ENCODE measurements around the gene EML4.
"Not testable (repeated sequence)": the region's sequence is repeated elsewhere in the genome, so short reads cannot be mapped to it uniquely, and the experiment has no call there.

EML4 gene

DNA sequence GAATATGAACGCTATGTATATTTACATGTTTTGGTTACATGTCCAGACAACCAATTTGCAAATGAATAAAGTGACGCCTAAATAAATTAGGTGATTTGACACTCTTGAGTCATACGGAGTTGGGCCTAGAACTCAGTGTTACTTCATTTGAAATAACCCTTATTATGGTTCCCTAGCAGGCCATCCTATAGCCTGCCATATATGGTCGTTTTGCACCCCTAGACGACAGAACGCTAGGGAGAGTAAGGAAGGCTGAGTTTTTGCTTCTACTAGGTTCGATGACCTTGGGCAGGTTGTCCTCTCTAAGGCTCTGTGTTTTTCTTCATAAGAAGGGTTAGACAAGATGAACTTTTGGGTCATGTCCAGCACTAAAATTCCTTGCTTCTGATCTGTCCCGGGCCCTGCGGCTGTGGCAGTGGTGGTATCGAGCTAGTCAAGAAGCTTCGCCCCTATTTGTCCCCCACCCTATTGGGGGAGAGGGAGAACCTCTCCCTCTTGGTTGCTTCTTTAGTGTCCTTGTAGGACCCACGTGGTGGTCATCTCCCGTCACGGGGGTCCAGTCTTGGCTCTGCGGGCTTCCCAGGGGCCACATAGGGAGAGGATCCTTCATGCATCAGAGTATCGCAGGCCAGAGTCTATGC, 574 bp upstream of the EML4 start:
- peak overlapping the region; percentile 28 for H3K4me3 ChIP-seq (ENCODE audit: low read depth, low read length)
- no peak for DNase-seq (ENCODE audit: low read depth)

DNA sequence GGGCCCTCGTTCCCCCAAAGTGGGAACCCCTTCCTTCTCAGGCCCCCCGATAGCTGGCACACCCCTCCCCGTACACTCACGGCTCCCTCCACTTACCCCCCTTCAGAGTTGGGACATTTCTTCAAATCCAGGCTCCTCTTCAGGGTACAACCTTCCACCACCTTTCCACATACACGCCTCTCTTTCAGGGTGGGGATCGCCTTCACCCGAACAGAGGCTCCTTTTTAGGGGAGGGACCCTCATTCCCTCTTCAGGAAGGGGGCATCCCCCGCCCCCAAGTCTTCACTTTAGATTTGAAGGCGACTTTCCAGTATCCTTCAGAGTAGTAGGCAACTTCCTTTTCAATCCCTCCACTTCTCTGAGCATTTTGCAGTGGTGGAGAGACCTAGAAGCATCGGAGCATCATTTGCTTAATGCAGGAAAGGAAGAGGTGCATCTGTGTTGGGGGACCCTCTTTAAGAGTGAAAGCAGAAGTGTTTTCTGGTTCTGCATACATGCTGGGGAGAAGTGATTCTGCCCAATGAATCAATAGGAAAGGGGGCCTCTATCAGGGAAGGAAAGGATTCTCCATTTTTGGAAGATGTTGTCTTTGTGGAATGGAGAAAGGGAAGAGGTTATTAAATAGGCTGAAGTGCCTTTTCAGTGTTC, 845 bp downstream of the EML4 start:
- DNase-seq (ENCODE audit: low read depth) = no peak
- H3K4me3 ChIP-seq (ENCODE audit: low read depth, low read length) = peak overlapping the region; percentile 66

DNA sequence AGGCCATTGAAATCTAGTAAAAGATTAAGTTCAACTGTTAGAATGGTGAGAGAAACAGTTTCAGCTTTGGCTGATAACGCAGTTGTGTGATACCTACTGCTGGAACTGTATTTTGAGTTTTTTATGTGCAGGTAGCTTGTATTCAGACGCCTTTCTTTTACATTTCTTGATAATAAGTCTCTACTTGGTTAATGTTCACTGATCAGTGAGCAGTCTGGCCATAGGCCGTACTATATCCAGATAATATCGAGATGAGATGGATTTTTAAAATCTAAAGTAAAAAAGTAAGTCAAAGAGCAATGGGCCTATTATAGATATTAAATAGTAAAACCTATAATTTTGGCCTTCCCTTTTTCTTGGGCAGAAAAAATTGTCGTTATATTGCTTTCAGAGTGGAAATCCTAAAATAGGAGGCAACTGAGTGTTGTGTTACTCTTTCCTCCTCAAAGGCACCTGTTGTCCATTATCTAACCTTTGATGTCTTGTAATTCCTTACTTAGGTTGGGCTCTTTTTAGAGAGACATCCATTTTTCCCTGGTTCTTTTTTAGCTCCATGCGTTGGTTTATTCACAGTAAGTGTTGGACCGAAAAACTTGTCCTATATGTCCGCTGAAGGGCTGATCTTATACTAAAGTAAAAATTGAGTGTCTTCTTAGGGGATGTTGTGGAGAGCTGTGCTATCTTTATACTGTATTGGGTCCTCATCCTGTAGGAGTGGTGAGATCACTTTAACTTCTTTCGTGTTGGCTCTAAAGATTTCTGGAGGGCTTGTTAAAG, 1.7 kb downstream of the EML4 start:
- DNase-seq (ENCODE audit: low read depth) = no peak
- peak overlapping the region; percentile 66 for H3K4me3 ChIP-seq (ENCODE audit: low read depth, low read length)

DNA sequence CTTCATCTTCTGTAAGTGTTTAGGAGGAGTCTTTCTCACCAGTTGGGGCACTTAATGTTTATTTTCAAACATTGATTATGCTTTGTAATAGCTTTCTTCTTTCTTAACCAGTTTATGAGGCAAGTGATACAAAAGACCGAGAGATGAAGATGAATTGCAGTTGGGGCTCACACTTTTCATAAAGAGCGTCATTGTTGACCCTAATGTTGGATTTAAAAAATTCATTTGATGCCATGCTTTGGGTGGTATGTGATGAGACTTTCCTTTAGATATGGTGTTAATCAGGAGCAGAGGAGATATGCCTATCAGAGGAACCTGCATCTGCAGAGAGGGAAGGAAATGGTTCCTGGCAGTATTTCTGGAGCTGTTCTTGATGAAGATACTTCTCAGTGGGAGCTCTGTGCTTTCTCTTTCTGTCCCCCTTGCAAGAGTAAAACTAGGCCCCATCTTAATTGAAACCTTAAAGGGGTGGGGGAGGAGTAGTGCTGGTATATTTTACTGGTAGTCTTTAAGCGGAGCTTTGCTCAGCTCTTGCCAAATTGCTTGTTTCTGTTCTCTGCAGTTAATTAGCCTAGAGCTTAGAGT, 2.3 kb downstream of the EML4 start:
- H3K4me3 ChIP-seq (ENCODE audit: low read depth, low read length) = peak overlapping the region; percentile 66
- DNase-seq (ENCODE audit: low read depth) = no peak

DNA sequence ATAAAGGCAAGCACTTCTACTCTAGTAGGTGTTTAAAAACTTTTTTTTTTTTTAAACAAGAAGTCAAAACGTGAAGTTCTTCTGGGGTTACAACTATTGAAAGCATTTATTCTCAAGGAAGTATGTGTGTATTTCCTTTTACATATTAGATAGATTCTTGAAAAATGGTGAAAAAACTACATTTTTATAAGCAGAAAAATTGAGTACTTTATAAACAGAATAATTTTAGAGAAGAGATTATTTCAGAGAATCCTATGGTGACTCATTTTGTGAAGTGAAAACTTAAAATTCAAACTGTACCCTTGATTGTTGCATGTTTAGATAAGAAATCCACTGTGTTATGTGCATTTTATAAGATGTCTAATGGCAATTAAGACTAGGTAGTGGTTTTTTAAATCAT, 2.9 kb downstream of the EML4 start:
- H3K4me3 ChIP-seq (ENCODE audit: low read depth, low read length) = peak overlapping the region; percentile 66
- no peak for DNase-seq (ENCODE audit: low read depth)

DNA sequence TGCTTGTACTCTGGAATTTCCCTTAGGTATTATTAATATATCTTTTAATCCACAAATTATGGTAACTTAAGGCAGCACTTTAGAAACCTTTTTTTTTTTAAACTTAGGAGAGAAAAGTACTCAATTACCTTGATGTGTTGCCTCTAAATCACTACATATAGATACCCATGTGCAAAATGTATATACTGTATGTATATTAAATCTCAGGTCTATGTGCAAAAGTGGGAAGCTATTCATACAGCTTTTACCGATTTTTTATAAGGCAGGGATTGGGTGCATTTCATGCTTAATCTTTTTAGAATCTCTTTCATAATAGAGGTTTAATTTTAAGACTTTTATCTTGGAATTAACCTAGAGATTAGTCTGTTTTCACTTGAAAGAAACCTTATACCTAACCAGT, 3.4 kb downstream of the EML4 start:
- no peak for DNase-seq (ENCODE audit: low read depth)
- no peak overlapping the region for H3K4me3 ChIP-seq (ENCODE audit: low read depth, low read length)

DNA sequence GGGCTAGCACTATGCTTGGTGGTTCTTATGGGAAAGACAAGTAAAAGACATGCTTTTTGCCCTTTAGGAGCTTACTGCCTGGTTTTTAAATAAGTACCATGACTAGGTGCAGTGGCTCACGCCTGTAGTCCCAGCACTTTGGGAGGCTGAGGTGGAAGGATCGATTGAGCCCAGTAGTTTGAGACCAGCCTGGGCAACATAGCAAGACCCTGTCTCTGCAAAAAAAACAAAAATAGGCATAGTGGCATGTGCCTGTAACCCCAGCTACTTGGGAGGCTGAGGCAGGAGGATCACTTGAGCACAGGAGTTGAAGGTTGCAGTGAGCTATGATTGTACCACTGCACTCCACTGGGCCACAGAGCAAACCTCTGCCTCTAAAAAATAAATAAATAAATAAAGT, 4.3 kb downstream of the EML4 start:
- not testable (repeated sequence) for H3K4me3 ChIP-seq (ENCODE audit: low read depth, low read length); DNase-seq (ENCODE audit: low read depth)

DNA sequence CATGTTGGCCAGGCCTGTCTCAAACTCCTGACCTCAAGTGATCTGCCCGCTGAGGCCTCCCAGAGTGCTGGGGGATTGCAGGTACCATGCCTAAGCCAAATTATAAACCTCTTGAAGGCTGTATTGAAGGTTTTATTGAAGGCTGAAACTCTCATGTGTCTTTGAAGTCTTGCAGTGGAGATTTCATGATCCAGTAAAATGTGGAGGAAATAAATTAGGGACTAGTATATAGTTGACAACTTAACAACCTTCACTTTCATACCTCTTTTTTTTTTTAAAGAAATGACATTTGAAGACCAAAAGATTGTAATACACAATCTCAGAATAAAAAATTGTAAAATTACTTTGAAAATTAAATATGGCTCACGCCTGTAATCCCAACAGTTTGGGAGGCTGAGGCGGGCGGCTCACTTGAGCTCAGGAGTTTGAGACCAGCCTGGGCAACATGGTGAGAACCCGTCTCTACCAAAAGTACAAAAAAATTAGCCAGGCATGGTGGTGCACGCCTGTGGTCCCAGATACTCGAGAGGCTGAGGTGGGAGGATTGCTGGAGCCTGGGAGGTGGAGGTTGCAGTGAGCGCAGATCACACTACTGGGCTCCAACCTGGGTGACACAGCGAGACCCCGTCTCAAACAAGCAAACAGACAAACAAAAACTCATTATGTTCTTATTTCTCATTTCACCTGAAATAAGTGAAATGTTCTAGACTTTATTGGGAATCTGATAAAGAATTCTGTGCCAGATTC, 8.0 kb downstream of the EML4 start:
- H3K4me3 ChIP-seq (ENCODE audit: low read depth, low read length) = no peak overlapping the region
- no peak for DNase-seq (ENCODE audit: low read depth)

DNA sequence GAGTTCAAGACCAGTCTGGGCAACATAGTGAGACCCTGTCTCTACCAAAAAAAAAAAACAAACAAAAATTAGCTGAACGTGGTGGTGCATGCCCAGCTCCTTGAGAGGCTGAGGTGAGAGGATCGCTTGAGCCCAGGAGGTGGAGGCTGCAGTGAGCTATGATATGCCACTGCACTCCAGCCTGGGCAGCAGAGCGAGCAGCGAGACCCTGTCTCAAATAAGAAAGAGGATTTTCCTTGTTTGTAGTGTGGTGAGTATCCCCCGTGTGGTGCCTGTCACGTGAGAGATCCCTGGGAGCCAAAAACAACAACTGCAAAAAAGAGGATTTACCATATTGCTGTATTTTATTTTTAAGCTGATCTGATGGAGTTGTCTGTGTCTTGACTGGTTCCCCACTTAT, 9.2 kb downstream of the EML4 start:
- no peak for DNase-seq (ENCODE audit: low read depth)
- no peak overlapping the region for H3K4me3 ChIP-seq (ENCODE audit: low read depth, low read length)

DNA sequence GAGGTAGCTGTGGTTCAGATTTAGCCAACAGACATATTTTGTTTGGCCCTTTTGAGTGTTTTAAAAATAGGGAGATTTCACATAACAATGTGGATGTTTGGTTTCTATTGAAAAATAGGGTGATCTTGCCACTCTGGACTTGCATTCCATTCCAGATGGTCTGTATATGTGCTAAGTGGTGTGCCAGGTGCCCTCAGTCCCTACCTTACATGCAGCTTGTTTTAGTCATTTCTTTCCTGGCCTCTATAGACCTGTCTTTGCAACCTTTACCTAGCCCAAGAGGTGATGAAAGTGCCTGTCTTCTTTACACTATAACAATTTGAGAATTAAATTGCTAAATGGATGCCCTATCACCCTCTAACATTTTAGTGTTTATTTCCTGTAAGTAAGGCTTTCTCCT, 11.1 kb downstream of the EML4 start:
- no peak for DNase-seq (ENCODE audit: low read depth)
- H3K4me3 ChIP-seq (ENCODE audit: low read depth, low read length) = no peak overlapping the region

DNA sequence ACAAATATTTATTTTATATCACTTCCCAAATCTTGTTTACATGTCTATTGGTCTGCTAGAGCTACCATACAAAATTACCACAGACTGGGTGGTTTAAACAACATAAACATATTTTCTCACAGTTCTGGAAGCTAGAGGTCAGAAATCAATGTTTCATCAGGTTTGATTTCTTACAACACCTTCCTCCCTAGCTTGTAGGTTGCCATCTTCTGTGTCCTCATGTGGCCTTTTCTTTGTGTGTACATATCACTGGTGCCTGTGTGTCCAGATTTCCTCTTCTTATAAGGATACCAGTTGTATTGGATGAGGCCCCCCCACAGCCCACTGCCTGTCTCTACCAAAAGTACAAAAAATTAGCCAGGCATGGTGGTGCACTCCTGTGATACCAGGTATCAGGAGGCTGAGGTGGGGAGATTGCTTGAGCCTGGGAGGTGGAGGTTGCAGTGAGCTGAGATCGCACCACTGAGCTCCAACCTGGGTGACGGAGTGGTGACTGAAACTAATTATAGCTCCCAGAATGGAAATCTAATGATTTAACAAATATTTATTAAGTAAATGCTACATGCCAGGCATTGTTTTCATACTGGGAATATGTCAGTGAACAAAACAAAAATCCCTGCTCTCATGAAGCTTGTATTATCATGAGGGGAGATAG, 13.6 kb downstream of the EML4 start:
- DNase-seq (ENCODE audit: low read depth) = no peak
- H3K4me3 ChIP-seq (ENCODE audit: low read depth, low read length) = no peak overlapping the region

DNA sequence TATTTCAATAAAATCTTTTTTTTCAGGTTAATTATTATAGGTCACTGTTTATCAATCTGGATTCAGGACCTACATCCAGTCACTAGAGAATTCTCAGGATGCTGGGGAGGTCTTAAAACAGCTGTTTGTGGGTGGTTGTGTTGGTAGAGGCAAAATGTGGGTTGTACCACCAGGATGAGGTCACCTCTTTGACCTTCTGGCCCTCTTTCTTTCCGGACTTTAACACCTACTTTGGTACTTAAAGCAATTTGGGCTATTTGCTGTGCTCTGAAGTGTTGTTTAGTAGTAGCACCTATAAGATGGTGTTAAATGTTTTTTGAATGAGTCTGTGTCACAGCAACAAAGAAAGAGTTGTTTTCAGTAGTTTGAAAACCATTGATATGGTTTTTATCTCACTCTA, 14.6 kb downstream of the EML4 start:
- no peak for DNase-seq (ENCODE audit: low read depth)
- H3K4me3 ChIP-seq (ENCODE audit: low read depth, low read length) = no peak overlapping the region

DNA sequence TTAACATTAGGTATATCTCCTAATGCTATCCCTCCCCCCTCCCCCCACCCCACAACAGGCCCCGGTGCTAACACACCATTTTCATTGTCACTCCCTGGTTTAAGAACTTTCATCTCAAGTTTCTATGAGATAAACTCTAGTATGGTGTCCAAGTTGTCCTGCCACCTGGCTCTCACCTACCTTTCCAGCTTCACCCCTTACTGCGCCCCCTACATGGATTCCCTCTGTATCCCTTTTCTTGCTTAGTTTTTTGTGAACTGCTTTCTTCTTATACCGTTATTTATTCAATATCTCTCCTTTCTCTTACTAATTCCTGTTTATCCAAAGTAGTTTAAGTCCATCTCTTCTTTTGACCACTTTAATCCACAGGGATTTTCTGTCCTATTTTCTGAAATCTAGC, 15.2 kb downstream of the EML4 start:
- DNase-seq (ENCODE audit: low read depth) = no peak
- H3K4me3 ChIP-seq (ENCODE audit: low read depth, low read length) = no peak overlapping the region

DNA sequence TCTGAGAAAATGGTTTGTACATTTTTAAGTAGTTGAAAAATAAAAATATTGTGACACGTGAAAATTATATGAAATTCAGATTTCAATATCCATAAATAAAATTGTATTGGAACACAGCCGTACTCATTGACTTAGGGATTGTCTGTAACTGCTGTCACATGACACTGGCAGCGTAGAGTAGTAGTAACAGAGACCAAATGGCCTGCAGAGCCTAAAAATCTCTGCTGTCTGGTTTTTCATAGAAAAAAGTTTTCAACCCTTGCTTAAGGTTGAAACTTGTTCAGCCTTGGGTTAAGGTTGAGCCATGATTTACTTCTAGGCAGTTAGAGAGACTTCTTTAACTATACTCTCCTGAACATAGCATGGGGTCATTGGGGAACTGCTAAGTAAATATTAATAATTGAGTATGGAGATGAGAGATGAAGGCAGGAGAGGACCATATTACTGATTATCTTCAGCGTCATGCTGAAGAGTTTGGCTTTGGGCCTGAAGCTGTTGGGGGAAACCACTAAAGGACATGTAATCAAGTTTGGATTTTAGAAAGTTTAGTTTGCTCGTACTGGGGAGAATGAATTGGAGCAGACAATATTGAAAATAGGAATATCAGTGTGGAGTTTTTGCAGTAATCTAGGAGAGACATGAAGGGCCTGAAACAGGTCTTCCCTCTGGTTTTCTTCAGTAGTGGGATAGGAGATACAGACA, 16.2 kb downstream of the EML4 start:
- no peak for DNase-seq (ENCODE audit: low read depth)

DNA sequence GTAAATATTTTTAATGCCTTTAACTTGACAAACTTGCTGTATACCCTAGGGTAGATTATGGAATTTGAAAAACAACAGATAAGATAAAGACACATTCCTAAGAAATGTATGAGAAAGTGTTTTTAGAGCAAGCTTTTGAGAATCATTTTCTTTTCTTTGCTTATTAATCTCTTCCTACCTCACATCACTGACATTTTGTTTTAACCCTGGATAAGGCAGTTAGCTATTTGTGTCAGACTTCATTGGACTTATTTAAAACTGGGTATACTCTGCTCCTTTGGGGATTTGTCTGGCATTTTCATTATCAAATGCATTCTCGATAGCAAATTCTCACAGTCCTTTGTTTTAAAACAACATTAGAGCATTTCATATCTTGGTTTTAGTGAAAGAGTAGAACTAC, 17.2 kb downstream of the EML4 start:
- DNase-seq (ENCODE audit: low read depth) = no peak
- H3K4me3 ChIP-seq (ENCODE audit: low read depth, low read length) = no peak overlapping the region

More for the DNA sequence above, 16.2 kb downstream of the EML4 start:
- no peak overlapping the region for H3K4me3 ChIP-seq (ENCODE audit: low read depth, low read length)

DNA sequence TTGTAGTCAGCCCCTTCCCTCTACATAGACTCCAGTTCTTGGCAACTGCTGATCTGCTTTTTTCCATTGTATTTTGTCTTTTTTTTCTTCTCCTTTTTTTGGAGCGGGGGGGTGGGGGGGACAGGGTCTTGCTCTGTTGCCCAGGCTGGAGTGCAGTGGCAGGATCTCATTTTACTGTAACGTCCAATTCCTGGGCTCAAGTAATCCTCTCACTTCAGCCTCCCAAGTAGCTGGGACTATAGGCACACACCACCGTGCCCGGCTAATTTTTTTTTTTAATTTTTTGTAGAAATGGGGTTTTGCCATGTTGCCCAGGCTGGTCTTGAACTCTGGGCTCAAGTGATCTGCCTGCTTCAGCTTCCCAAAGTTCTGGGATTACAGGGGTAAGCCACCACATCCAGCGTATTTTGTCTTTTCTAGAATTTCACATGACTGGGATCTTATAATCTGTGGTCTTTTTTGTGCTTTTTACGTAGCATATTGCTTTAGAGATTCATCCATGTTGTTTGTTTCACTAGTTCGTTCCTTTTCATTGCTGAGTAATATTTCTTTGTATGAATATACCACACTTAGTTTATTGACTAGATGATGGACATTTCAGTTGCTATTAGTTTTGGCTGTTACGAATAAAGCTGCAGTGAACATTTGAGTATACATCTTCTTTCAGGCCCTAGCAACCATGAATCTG, 17.9 kb downstream of the EML4 start:
- no peak overlapping the region for H3K4me3 ChIP-seq (ENCODE audit: low read depth, low read length)
- no peak for DNase-seq (ENCODE audit: low read depth)

DNA sequence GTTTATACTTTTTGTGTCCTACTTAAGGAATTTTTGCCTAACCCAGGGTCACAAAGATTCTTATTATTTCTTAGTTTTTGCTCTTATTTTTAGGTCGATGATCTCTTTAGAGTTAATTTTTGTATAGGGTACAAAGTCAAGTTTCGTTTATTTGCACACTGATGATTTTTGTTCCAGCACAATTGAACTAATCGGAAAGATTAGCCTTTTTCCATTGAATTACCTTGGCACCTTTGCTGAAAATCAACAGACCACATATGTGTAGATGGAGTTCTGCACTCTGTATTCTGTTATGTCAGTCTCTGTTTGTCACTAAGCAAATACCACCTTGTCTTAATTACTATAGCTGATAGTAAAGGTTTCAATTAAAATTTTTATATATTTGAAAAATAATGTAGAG, 18.7 kb downstream of the EML4 start:
- no peak for DNase-seq (ENCODE audit: low read depth)
- H3K4me3 ChIP-seq (ENCODE audit: low read depth, low read length) = no peak overlapping the region

DNA sequence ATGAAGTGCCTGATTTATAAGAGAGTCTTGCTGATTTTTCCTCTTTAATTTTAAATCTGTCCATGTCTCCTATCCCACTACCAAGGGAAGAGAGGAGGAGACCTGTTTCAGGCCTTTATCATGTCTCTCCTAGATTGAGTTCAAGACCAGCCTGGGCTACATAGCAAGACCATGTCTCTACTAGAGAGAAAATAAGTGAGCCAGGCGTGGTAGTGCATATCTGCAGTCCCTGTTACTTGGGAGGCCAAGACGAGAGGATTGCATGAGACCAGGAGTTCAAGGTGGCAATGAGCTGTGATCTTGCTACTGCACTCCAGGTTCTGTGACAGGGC, 20.0 kb downstream of the EML4 start:
- H3K4me3 ChIP-seq (ENCODE audit: low read depth, low read length) = no peak overlapping the region
- no peak for DNase-seq (ENCODE audit: low read depth)

Data from skeletal muscle cell (primary cell).